Nephron (organoid): ENCODE results near the gene VAX1.
"Not testable (repeated sequence)": the region's sequence is repeated elsewhere in the genome, so short reads cannot be mapped to it uniquely, and the experiment has no call there.

Experiments
- H3K27ac Mint-ChIP-seq, 3 experiments: 2 replicates each; pipeline ENCODE4 v1.8.0; 2020; ENCODE audit warnings: mixed read lengths in 3 of 3, mild to moderate bottlenecking in 2 of 3, moderate library complexity in 1 of 3
- H3K27me3 Mint-ChIP-seq: 2 replicates; pipeline ENCODE4 v1.8.0; 2021; ENCODE audit warnings: low read depth, mild to moderate bottlenecking, moderate library complexity, mixed read lengths
- H3K36me3 Mint-ChIP-seq: 2 replicates; pipeline ENCODE4 v1.8.0; 2020; ENCODE audit warnings: low read depth, mixed read lengths
- H3K4me1 Mint-ChIP-seq: 2 replicates; pipeline ENCODE4 v1.8.0; 2020; ENCODE audit warnings: mixed read lengths
- H3K4me3 Mint-ChIP-seq, 3 experiments: 2 replicates each; pipeline ENCODE4 v1.8.0; 2020; ENCODE audit warnings: mild to moderate bottlenecking in 3 of 3, mixed read lengths in 3 of 3, moderate library complexity in 2 of 3
- H3K9me3 Mint-ChIP-seq: 2 replicates; pipeline ENCODE4 v1.8.0; 2020; ENCODE audit warnings: mixed read lengths
- TF ChIP-seq, protein P1 (sequence below), 3 experiments: fragments of 200-600 bp; sonication (generic); IDR thresholded peaks; one replicate each; pipeline ENCODE4 v1.5.0; 2021; ENCODE audit warnings: antibody characterized with exemption in 3 of 3; ENCODE audit not compliant: unreplicated experiment in 3 of 3

The VAX1 gene

GRCh38 chr10:117130346-117130745, 7.7 kb downstream of the VAX1 start:
- Mint-ChIP-seq H3K4me1 (peaks cover 38% of the 10 kb centered on the region), H3K9me3 (no peaks in the 10 kb centered on the region), H3K36me3 (no peaks in the 10 kb centered on the region), H3K4me3 (no peak overlapping the region), H3K27me3 (peaks cover 94% of the 10 kb centered on the region), H3K27ac (no peak overlapping the region)
- TF ChIP-seq, protein P1, sequence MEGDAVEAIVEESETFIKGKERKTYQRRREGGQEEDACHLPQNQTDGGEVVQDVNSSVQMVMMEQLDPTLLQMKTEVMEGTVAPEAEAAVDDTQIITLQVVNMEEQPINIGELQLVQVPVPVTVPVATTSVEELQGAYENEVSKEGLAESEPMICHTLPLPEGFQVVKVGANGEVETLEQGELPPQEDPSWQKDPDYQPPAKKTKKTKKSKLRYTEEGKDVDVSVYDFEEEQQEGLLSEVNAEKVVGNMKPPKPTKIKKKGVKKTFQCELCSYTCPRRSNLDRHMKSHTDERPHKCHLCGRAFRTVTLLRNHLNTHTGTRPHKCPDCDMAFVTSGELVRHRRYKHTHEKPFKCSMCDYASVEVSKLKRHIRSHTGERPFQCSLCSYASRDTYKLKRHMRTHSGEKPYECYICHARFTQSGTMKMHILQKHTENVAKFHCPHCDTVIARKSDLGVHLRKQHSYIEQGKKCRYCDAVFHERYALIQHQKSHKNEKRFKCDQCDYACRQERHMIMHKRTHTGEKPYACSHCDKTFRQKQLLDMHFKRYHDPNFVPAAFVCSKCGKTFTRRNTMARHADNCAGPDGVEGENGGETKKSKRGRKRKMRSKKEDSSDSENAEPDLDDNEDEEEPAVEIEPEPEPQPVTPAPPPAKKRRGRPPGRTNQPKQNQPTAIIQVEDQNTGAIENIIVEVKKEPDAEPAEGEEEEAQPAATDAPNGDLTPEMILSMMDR (IDR thresholded peaks at IDR 0.05; ENCODE audit: unreplicated experiment in 3 of 3), result no peak

DNA sequence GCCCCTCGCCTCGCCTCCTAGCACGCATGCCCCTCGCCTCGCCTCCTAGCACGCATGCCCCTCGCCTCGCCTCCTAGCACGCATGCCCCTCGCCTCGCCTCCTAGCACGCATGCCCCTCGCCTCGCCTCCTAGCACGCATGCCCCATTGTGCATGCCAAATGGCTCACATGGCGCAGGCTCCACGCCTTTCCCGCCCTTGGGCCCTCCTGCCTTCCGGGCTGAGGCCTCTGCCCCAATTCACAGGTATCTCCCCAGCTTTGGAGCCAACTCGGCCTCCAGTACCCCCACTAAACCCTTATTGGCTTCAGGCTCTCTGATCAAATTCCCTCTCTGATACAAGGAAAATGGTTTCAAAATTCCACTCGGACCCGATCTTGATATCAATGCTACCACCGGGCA, 11.4 kb downstream of the VAX1 start:
- not testable (repeated sequence) for H3K27ac Mint-ChIP-seq, H3K9me3 Mint-ChIP-seq, H3K36me3 Mint-ChIP-seq, H3K4me3 Mint-ChIP-seq
- peaks cover 14% of the 10 kb centered on the region for H3K4me1 Mint-ChIP-seq
- peaks cover 75% of the 10 kb centered on the region for H3K27me3 Mint-ChIP-seq

DNA sequence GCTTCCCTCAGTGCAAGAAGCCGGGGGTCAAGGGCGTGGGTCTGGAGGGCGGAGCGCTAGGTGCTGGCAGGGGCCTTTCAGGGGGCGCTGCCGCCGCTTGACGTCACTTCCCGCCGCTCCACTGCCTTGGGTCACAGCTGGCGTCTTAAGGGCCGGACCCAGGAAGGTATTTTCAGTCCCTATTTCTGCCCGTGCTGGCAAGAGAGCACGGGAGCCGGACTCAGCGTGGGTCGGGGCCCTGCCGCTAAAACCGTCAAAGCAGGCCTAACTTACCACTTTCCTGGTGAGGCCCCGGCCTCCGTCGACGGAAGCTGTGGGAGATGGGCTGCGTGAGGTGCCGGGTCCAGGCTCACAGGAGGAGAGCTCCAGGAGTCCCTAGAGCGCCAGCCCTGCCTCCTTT, 12.0 kb downstream of the VAX1 start:
- H3K36me3 Mint-ChIP-seq, result no peaks in the 10 kb centered on the region
- TF ChIP-seq, protein P1 (IDR thresholded peaks at IDR 0.05; ENCODE audit: unreplicated experiment in 3 of 3), result no peak
- no peak overlapping the region for H3K4me3 Mint-ChIP-seq
- peaks cover 9% of the 10 kb centered on the region for H3K4me1 Mint-ChIP-seq
- no peaks in the 10 kb centered on the region for H3K9me3 Mint-ChIP-seq
- H3K27ac Mint-ChIP-seq, result no peak overlapping the region
- H3K27me3 Mint-ChIP-seq, result peaks cover 69% of the 10 kb centered on the region

DNA sequence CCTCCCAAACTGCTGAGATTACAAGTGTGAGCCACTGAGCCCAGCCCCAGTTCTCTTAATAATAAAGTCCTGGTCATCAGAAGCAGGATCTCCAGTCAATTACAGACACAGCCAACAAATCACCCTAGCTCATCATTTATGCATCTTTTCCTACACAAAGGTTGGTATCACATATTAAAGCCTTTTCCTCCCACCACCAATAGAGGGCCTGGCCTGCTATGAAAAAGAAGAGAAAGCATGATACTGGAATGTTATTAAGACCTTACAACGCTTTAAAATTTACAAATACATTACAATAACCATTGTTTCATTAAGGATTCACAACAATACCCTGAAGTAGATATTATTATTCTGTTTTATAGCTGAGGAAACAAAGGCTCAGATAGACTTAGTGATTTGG, 25.9 kb downstream of the VAX1 start:
- H3K27me3 Mint-ChIP-seq, result peaks cover 42% of the 10 kb centered on the region
- H3K4me1 Mint-ChIP-seq, result no peaks in the 10 kb centered on the region
- no peak overlapping the region for H3K27ac Mint-ChIP-seq
- peaks cover 5% of the 10 kb centered on the region for H3K9me3 Mint-ChIP-seq
- TF ChIP-seq, protein P1 (IDR thresholded peaks at IDR 0.05; ENCODE audit: unreplicated experiment in 3 of 3), result peak; percentile 20 to 40 (median 40)
- H3K4me3 Mint-ChIP-seq, result no peak overlapping the region
- no peaks in the 10 kb centered on the region for H3K36me3 Mint-ChIP-seq

DNA sequence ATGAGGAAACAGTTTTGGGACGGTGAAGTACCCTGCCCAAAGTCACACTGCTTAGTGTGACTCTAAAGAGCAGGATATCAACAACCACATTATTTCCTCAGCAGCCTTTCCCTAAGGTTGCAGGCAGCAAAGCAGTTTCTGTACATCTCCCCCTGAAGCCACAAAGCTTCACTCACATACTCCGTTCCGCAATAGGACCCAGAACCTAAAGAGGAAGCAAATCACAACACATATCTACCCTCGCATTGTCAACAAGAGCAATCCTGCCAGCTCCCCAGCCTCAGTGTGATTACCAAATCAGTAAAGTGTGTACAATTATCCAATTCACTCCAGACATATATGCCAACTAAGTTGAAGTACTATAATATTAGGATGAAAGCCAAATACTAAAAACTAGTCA, 30.8 kb downstream of the VAX1 start:
- TF ChIP-seq, protein P1 (IDR thresholded peaks at IDR 0.05; ENCODE audit: unreplicated experiment in 3 of 3), result no peak
- Mint-ChIP-seq H3K27me3 (peaks cover 17% of the 10 kb centered on the region), H3K9me3 (no peaks in the 10 kb centered on the region), H3K36me3 (no peaks in the 10 kb centered on the region), H3K4me3 (no peak overlapping the region), H3K4me1 (no peaks in the 10 kb centered on the region), H3K27ac (no peak overlapping the region)

DNA sequence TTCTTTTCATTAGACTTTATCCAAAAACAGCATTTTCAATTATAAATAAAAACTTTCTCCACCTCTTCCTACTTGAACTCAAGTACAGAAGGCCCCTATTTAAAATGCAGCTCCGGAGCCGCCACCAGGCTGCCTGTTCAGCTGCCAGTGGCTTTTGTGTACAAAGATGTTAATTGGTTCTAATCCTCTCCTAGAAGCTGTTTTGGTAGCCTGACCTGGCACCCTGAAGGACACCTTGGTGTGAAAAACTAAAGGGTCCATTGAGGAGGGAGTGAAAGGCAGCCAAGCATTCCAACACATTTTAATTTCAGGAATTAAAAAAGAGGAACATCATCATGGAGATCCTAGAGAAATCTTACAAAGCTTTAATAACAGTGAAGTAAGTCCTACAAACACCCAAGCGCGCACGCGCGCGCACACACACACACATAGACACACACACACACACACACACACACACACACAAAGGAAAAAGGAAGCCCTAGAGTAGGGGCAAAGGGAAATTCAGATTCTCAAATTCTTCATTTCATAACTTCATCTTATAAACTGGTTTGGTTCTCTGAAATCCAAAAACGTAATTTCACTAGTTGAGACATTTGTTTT, 41.4 kb downstream of the VAX1 start:
- H3K36me3 Mint-ChIP-seq, result no peaks in the 10 kb centered on the region
- peaks cover 5% of the 10 kb centered on the region for H3K4me1 Mint-ChIP-seq
- no peaks in the 10 kb centered on the region for H3K9me3 Mint-ChIP-seq
- H3K4me3 Mint-ChIP-seq, result no peak overlapping the region
- no peak overlapping the region for H3K27ac Mint-ChIP-seq
- H3K27me3 Mint-ChIP-seq, result peaks cover 18% of the 10 kb centered on the region
- TF ChIP-seq, protein P1 (IDR thresholded peaks at IDR 0.05; ENCODE audit: unreplicated experiment in 3 of 3), result no peak
